Measurements from ENCODE around the gene NLRC5.
A peak's percentile ranks its signal among the peaks of the same experiment; 100 is the strongest.
"Not testable (repeated sequence)": the region's sequence is repeated elsewhere in the genome, so short reads cannot be mapped to it uniquely, and the experiment has no call there.

Gene NLRC5

GRCh38 chr16:57055671-57056070 is 66.3 kb downstream of the NLRC5 start:
- H3K36me3 Mint-ChIP-seq (ENCODE audit: low read depth) = peaks cover 78% of the 10 kb centered on the region

GRCh38 chr16:57058291-57058861 is 69.0 kb downstream of the NLRC5 start:
- Mint-ChIP-seq H3K9me3 (no peaks in the 10 kb centered on the region), H3K4me1 (ENCODE audit: low read depth) (peaks cover 32% of the 10 kb centered on the region), H3K27ac (no peak overlapping the region), H3K36me3 (ENCODE audit: low read depth) (peaks cover 58% of the 10 kb centered on the region), H3K4me3 (no peak overlapping the region), H3K27me3 (no peaks in the 10 kb centered on the region)
- intact Hi-C loops (cut with micrococcal nuclease) = no loop called here

More at GRCh38 chr16:57055671-57056070, 66.3 kb downstream of the NLRC5 start:
- H3K27me3 Mint-ChIP-seq = no peaks in the 10 kb centered on the region
- no peaks in the 10 kb centered on the region for H3K9me3 Mint-ChIP-seq
- intact Hi-C loops (cut with micrococcal nuclease) = no loop called here
- H3K27ac Mint-ChIP-seq = no peak overlapping the region
- peaks cover 9% of the 10 kb centered on the region for H3K4me1 Mint-ChIP-seq (ENCODE audit: low read depth)
- H3K4me3 Mint-ChIP-seq = no peak overlapping the region

GRCh38 chr16:57060323-57061083 is 71.1 kb downstream of the NLRC5 start:
- intact Hi-C loops (cut with micrococcal nuclease) = no loop called here
- Mint-ChIP-seq H3K4me1 (ENCODE audit: low read depth) (peaks cover 32% of the 10 kb centered on the region), H3K27me3 (no peaks in the 10 kb centered on the region), H3K4me3 (no peak overlapping the region), H3K9me3 (no peaks in the 10 kb centered on the region), H3K36me3 (ENCODE audit: low read depth) (peaks cover 39% of the 10 kb centered on the region), H3K27ac (peak overlapping the region; percentile 6)

- H3K9me3 Mint-ChIP-seq = no peaks in the 10 kb centered on the region
- H3K36me3 Mint-ChIP-seq (ENCODE audit: low read depth) = peaks cover 37% of the 10 kb centered on the region
- no peaks in the 10 kb centered on the region for H3K27me3 Mint-ChIP-seq
- H3K4me1 Mint-ChIP-seq (ENCODE audit: low read depth) = peaks cover 38% of the 10 kb centered on the region
- H3K4me3 Mint-ChIP-seq = no peak overlapping the region
- H3K27ac Mint-ChIP-seq = peak overlapping the region; percentile 58
- intact Hi-C loops (cut with micrococcal nuclease) = no loop called here
Measured at GRCh38 chr16:57061084-57061905, 71.9 kb downstream of the NLRC5 start.

GRCh38 chr16:57062329-57062728 is 73.0 kb downstream of the NLRC5 start:
- peaks cover 36% of the 10 kb centered on the region for H3K36me3 Mint-ChIP-seq (ENCODE audit: low read depth)
- H3K4me3 Mint-ChIP-seq = no peak overlapping the region
- peaks cover 48% of the 10 kb centered on the region for H3K4me1 Mint-ChIP-seq (ENCODE audit: low read depth)
- H3K27me3 Mint-ChIP-seq = no peaks in the 10 kb centered on the region
- H3K27ac Mint-ChIP-seq = peak overlapping the region; percentile 58
- intact Hi-C loops (cut with micrococcal nuclease) = no loop called here
- no peaks in the 10 kb centered on the region for H3K9me3 Mint-ChIP-seq

- peak overlapping the region; percentile 58 for H3K27ac Mint-ChIP-seq
- intact Hi-C loops (cut with micrococcal nuclease); H3K4me3 Mint-ChIP-seq; H3K9me3 Mint-ChIP-seq; H3K27me3 Mint-ChIP-seq: not testable (repeated sequence)
- H3K36me3 Mint-ChIP-seq (ENCODE audit: low read depth) = peaks cover 28% of the 10 kb centered on the region
- H3K4me1 Mint-ChIP-seq (ENCODE audit: low read depth) = peaks cover 55% of the 10 kb centered on the region
Measured at GRCh38 chr16:57063189-57063588, 73.8 kb downstream of the NLRC5 start.

- H3K27me3 Mint-ChIP-seq = no peaks in the 10 kb centered on the region
- no peak overlapping the region for H3K4me3 Mint-ChIP-seq
- H3K36me3 Mint-ChIP-seq (ENCODE audit: low read depth) = peaks cover 15% of the 10 kb centered on the region
- no peaks in the 10 kb centered on the region for H3K9me3 Mint-ChIP-seq
- intact Hi-C loops (cut with micrococcal nuclease) = no loop called here
- peaks cover 69% of the 10 kb centered on the region for H3K4me1 Mint-ChIP-seq (ENCODE audit: low read depth)
- H3K27ac Mint-ChIP-seq = no peak overlapping the region
Measured at GRCh38 chr16:57064995-57065394, 75.6 kb downstream of the NLRC5 start.

GRCh38 chr16:57066625-57067024 is 77.3 kb downstream of the NLRC5 start:
- Mint-ChIP-seq H3K27ac (no peak overlapping the region), H3K9me3 (no peaks in the 10 kb centered on the region), H3K36me3 (ENCODE audit: low read depth) (peaks cover 15% of the 10 kb centered on the region), H3K4me3 (no peak overlapping the region), H3K27me3 (no peaks in the 10 kb centered on the region), H3K4me1 (ENCODE audit: low read depth) (peaks cover 69% of the 10 kb centered on the region)
- intact Hi-C loops (cut with micrococcal nuclease) = no loop called here

- no peaks in the 10 kb centered on the region for H3K27me3 Mint-ChIP-seq
- H3K9me3 Mint-ChIP-seq = no peaks in the 10 kb centered on the region
- peaks cover 70% of the 10 kb centered on the region for H3K4me1 Mint-ChIP-seq (ENCODE audit: low read depth)
- intact Hi-C loops (cut with micrococcal nuclease) = no loop called here
- H3K36me3 Mint-ChIP-seq (ENCODE audit: low read depth) = peaks cover 22% of the 10 kb centered on the region
- no peak overlapping the region for H3K4me3 Mint-ChIP-seq
- H3K27ac Mint-ChIP-seq = no peak overlapping the region
Measured at GRCh38 chr16:57067347-57067746, 78.0 kb downstream of the NLRC5 start.

GRCh38 chr16:57069053-57069452 is 79.7 kb downstream of the NLRC5 start:
- Mint-ChIP-seq H3K27ac (no peak overlapping the region), H3K36me3 (ENCODE audit: low read depth) (peaks cover 36% of the 10 kb centered on the region)

GRCh38 chr16:57069635-57070370 is 80.4 kb downstream of the NLRC5 start:
- Mint-ChIP-seq H3K27ac (peak overlapping the region; percentile 70), H3K36me3 (ENCODE audit: low read depth) (peaks cover 40% of the 10 kb centered on the region), H3K4me1 (ENCODE audit: low read depth) (peaks cover 68% of the 10 kb centered on the region), H3K27me3 (no peaks in the 10 kb centered on the region), H3K9me3 (no peaks in the 10 kb centered on the region), H3K4me3 (no peak overlapping the region)
- intact Hi-C loops (cut with micrococcal nuclease) = no loop called here

More at GRCh38 chr16:57069053-57069452, 79.7 kb downstream of the NLRC5 start:
- Mint-ChIP-seq H3K27me3 (no peaks in the 10 kb centered on the region), H3K4me1 (ENCODE audit: low read depth) (peaks cover 68% of the 10 kb centered on the region), H3K4me3 (no peak overlapping the region), H3K9me3 (no peaks in the 10 kb centered on the region)
- intact Hi-C loops (cut with micrococcal nuclease) = no loop called here

GRCh38 chr16:57070424-57070823 is 81.1 kb downstream of the NLRC5 start:
- intact Hi-C loops (cut with micrococcal nuclease) = no loop called here
- Mint-ChIP-seq H3K4me1 (ENCODE audit: low read depth) (peaks cover 68% of the 10 kb centered on the region), H3K27ac (peak overlapping the region; percentile 70), H3K4me3 (no peak overlapping the region), H3K27me3 (no peaks in the 10 kb centered on the region), H3K36me3 (ENCODE audit: low read depth) (peaks cover 46% of the 10 kb centered on the region), H3K9me3 (no peaks in the 10 kb centered on the region)

GRCh38 chr16:57071081-57071732 is 81.8 kb downstream of the NLRC5 start:
- intact Hi-C loops (cut with micrococcal nuclease); H3K9me3 Mint-ChIP-seq; H3K27me3 Mint-ChIP-seq; H3K4me3 Mint-ChIP-seq: not testable (repeated sequence)
- H3K36me3 Mint-ChIP-seq (ENCODE audit: low read depth) = peaks cover 50% of the 10 kb centered on the region
- peak overlapping the region; percentile 70 for H3K27ac Mint-ChIP-seq
- H3K4me1 Mint-ChIP-seq (ENCODE audit: low read depth) = peaks cover 63% of the 10 kb centered on the region
